Measurements from ENCODE around the gene MRPL40.

The MRPL40 gene

GRCh38 chr22:19398652-19399051, 33.7 kb upstream of the MRPL40 start:
- Histone ChIP-seq H3K36me3 (ENCODE audit: control insufficient read depth in 2 of 2, insufficient read depth in 1 of 2, low read length in 2 of 2) (peaks cover 3 to 85% of the 10 kb centered on the region in 2 experiments; a peak in 2 of 3 replicates), H3K9me3 (ENCODE audit: control insufficient read depth, insufficient read depth, low read depth, low read length) (no peaks in the 10 kb centered on the region), H3K4me1 (ENCODE audit: control insufficient read depth, insufficient read depth, low read length) (no peaks in the 10 kb centered on the region), H3K27ac (ENCODE audit: extremely low read depth, low read depth, low read length) (no peak overlapping the region), H3K4me3 (ENCODE audit: low read depth, low read length) (no peak overlapping the region)
- CTCF ChIA-PET = interaction anchor here (0.6 kb wide), 1 partner anchor 29 kb away, joined by 3 read pairs; no protein-coding TSS in a partner anchor
- TF ChIP-seq ZNF121 (tag by site-specific recombination; IDR thresholded peaks at IDR 0.05) (0 out of 2 replicates have a peak, but pooled peaks have one; percentile 32), HOXA7 (CRISPR knock-in tag; IDR thresholded peaks at IDR 0.05; ENCODE audit: borderline replicate concordance) (no peak), ZNF610 (tag by site-specific recombination; IDR thresholded peaks at IDR 0.05; ENCODE audit: borderline replicate concordance) (no peak), OSR2 (tag by site-specific recombination; IDR thresholded peaks at IDR 0.05) (no peak)
- POLR2A ChIA-PET = no interaction called here

- TF ChIP-seq ZNF521 (tag by site-specific recombination; IDR thresholded peaks at IDR 0.05) = no peak
- TF ChIP-seq ZNF544 (tag by site-specific recombination; IDR thresholded peaks at IDR 0.05) = no peak
- TF ChIP-seq GLI4 (tag by site-specific recombination; IDR thresholded peaks at IDR 0.05) = no peak
- no peak for TF ChIP-seq SCRT2 (tag by site-specific recombination; IDR thresholded peaks at IDR 0.05)
- no peak for TF ChIP-seq ZNF558 (tag by site-specific recombination; IDR thresholded peaks at IDR 0.05)
- no peak for TF ChIP-seq ZNF114 (tag by site-specific recombination; IDR thresholded peaks at IDR 0.05)
- TF ChIP-seq SETDB1 (IDR thresholded peaks at IDR 0.05; ENCODE audit: insufficient read length, low read length) = no peak
- TF ChIP-seq ZNF112 (tag by site-specific recombination; IDR thresholded peaks at IDR 0.05) = no peak
- no peak for TF ChIP-seq SALL2 (tag by site-specific recombination; IDR thresholded peaks at IDR 0.05; ENCODE audit: borderline replicate concordance)
- TF ChIP-seq MEIS1 (CRISPR knock-in tag; IDR thresholded peaks at IDR 0.05; ENCODE audit: borderline replicate concordance) = no peak
- no peak for TF ChIP-seq ZNF555 (tag by site-specific recombination; conservative IDR thresholded peaks at IDR 0.05)
- no peak for TF ChIP-seq ZFP69B (tag by site-specific recombination; IDR thresholded peaks at IDR 0.05)
- TF ChIP-seq ZNF488 (tag by site-specific recombination; IDR thresholded peaks at IDR 0.05) = no peak
- no peak for TF ChIP-seq GLIS1 (tag by site-specific recombination; IDR thresholded peaks at IDR 0.05)
- TF ChIP-seq ZNF140 (tag by site-specific recombination; IDR thresholded peaks at IDR 0.05) = no peak
- TF ChIP-seq ZNF10 (tag by site-specific recombination; IDR thresholded peaks at IDR 0.05) = no peak
- no peak for TF ChIP-seq ZBTB26 (tag by site-specific recombination; optimal IDR thresholded peaks at IDR 0.05)
- TF ChIP-seq KLF16 (tag by site-specific recombination; IDR thresholded peaks at IDR 0.05) = no peak
- no peak for TF ChIP-seq ZNF274 (IDR thresholded peaks at IDR 0.05; ENCODE audit: low read length)
- TF ChIP-seq ZNF274 (tag by site-specific recombination; IDR thresholded peaks at IDR 0.05; ENCODE audit: borderline replicate concordance) = no peak
- H3K4me1 ChIP-seq (ENCODE audit: control insufficient read depth, insufficient read depth, low read length) = no peaks in the 10 kb centered on the region
- no peaks in the 10 kb centered on the region for H3K9me3 ChIP-seq (ENCODE audit: control insufficient read depth, insufficient read depth, low read depth, low read length)
- no peak overlapping the region for H3K4me3 ChIP-seq (ENCODE audit: low read depth, low read length)
- peaks cover 3 to 82% of the 10 kb centered on the region in 2 experiments; a peak in 2 of 3 replicates for H3K36me3 ChIP-seq (ENCODE audit: control insufficient read depth in 2 of 2, insufficient read depth in 1 of 2, low read length in 2 of 2)
- POLR2A ChIA-PET = no interaction called here
- no peak overlapping the region for H3K27ac ChIP-seq (ENCODE audit: extremely low read depth, low read depth, low read length)
- CTCF ChIA-PET = no interaction called here
Measured at GRCh38 chr22:19400881-19401280, 31.5 kb upstream of the MRPL40 start.
